Measurements from ENCODE around the gene RAET1G.
"Not testable (repeated sequence)": the region's sequence is repeated elsewhere in the genome, so short reads cannot be mapped to it uniquely, and the experiment has no call there.

Gene RAET1G

DNA sequence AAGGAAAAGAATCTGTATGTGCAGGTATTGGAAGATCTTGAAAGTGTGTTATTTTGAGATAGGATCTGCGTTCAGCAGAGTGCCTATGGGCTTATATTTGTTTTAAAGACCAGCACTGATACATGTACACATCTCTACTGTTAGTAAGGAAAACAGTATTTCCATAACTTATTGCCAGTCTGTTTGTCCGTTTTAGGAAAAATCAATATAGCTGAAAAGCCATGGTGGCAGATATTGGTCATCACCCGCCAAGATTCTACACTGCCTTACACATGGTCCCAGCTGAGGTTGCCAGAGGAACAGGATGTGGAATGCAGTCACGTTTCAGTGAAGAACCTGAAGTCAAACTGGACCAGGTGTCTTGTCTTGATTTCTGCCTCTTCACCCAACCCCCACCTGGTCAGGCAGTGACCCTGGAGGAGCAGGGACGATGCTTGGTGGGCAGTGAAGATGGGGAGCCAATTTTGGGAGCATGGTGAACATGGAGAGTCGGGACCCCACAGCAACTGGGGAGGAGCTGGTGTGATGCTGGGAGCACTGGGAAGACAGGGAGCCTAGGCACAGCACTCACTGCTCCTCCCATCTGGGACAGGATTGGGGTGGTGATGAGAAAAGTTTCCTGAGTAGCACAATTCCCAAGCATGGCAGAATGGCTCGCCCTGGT, 32.9 kb upstream of the RAET1G start:
- DNase-seq (ENCODE audit: low spot score); in situ Hi-C loops (cut with MboI; ENCODE audit: low pct_unique_long_range_greater_than_20kb, low sequenced_read_pairs, unreplicated experiment): not testable (repeated sequence)

DNA sequence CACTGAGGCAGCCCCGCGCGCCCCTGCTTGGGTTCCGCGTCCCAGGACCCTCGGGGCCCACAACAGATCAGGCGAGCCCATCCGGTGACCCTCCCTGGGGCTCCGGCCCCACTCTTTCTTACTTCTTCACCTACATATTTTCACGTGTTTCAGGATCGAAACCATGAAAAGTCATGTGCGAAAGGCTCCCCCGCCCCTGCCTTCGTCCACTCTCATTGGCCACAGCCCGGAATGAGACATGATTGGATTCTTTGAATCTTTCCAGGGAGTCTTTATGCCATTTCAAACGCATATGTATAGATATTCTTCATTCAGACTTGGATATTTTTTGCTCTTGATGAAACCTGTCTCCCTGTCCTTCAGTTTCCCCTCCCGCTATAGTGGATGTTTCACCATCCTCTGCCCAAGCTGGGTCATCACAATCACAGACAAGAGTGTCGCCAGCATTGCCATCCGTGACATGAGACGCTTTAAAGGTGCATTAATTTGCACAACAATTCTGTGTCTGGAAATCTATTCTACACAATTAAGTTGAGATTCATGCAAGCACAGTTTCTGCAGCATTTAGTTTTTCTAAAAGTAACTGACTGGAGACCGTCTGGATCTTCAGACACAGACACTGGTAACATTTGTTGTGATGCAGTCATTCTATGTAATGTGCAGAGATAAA, 32.2 kb upstream of the RAET1G start:
- in situ Hi-C loops (cut with MboI; ENCODE audit: low pct_unique_long_range_greater_than_20kb, low sequenced_read_pairs, unreplicated experiment); DNase-seq (ENCODE audit: low spot score): not testable (repeated sequence)

DNA sequence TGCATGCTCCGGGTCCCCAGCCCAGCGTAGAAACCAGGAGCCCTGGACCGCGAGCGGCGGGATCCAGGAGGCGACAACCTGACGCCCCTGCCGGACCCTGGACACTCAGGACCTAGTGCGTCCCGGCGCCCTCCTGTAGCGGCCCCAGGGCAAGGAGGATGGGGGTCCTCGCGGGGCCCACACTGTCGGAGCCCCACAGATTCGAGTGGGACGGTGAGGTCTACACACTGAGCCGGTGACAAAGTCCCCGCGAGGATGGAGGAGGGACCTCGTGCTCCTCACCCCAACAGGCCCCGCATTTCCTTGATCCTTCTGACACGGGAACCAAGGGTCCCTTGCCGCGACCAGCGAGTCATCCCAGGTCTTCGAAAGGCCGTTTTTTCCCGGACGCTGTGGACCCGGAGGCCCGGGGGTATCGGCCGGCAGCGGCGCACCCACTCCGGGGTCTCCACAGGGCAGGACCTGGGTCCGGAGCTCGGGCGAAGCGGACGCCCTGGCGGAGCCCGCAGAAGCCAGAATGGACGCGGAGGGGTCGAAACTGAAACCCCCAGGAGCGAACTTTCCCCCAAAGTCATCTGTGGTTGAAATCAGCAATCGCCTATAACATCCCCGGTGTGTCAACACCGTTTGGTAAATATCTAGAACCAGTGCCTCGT, 31.5 kb upstream of the RAET1G start:
- DNase-seq (ENCODE audit: low spot score); in situ Hi-C loops (cut with MboI; ENCODE audit: low pct_unique_long_range_greater_than_20kb, low sequenced_read_pairs, unreplicated experiment): not testable (repeated sequence)

- in situ Hi-C loops (cut with MboI; ENCODE audit: low pct_unique_long_range_greater_than_20kb, low sequenced_read_pairs, unreplicated experiment); DNase-seq (ENCODE audit: low spot score): not testable (repeated sequence)
Measured at GRCh38 chr6:149953934-149954327, 31.0 kb upstream of the RAET1G start.

DNA sequence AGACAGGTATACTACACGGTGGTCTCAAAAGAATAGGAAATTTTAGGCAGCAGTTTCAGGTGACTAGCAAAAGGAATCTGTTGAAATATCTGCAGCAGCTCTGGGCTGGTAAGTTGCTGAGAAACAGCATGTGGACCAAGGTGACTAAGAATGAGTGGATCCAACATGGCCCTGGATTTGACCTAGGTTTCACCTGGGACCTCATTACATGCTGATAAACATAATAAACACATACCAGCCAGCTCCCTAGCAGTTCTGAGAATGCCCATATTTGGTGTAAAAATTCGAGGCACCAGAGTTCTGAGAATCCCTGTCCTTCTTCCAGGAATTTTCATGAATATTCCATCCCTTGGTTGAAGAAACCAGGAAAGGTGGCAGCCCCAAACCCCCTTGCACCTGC, 30.5 kb upstream of the RAET1G start:
- DNase-seq (ENCODE audit: low spot score); in situ Hi-C loops (cut with MboI; ENCODE audit: low pct_unique_long_range_greater_than_20kb, low sequenced_read_pairs, unreplicated experiment): not testable (repeated sequence)

DNA sequence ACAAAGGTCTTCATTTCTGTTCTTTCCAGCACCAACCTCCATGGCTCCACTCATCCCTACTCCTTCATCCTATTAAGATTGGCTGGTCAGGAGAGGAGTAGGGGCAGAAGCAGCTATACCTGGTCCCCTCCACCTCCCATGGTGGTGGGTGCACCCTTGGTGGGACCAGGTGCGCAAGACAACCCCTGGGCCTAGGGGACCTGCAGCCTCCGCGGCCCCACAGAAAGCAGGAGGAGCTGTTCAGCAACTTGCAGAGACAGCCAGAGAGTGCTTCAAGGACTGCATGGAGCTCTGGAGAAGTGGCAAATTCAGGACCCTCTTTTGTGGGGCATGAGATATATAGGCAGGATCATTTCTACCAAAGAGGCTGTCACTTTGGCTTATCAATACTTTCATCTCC, 28.7 kb upstream of the RAET1G start:
- no peak for DNase-seq (ENCODE audit: low spot score)
- no peak for TF ChIP-seq CTCF (IDR thresholded peaks at IDR 0.05; ENCODE audit: extremely low read depth, insufficient read depth, missing control alignments)
- in situ Hi-C loops (cut with MboI; ENCODE audit: low pct_unique_long_range_greater_than_20kb, low sequenced_read_pairs, unreplicated experiment), result no loop called here

DNA sequence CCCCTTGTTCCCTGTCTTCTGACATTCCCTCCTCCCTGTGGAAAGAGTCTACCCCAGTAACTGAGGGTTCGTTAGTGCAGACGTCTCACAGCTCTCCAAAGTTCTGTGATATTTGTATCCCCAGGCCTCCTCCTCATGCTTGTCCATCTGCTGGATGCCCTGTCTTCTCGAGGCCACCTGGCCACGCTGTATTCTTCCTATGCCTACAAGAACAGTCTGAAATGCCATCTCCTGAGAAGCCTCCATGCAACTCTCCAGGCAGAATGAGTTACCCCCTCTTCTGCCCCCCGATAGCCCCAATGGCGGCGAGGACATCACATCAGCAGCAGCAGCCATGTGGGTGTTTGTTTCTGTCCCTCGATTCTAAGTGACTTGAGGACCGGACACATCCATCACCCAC, 28.2 kb upstream of the RAET1G start:
- no peak for TF ChIP-seq CTCF (IDR thresholded peaks at IDR 0.05; ENCODE audit: extremely low read depth, insufficient read depth, missing control alignments)
- DNase-seq (ENCODE audit: low spot score), result no peak
- in situ Hi-C loops (cut with MboI; ENCODE audit: low pct_unique_long_range_greater_than_20kb, low sequenced_read_pairs, unreplicated experiment), result no loop called here

DNA sequence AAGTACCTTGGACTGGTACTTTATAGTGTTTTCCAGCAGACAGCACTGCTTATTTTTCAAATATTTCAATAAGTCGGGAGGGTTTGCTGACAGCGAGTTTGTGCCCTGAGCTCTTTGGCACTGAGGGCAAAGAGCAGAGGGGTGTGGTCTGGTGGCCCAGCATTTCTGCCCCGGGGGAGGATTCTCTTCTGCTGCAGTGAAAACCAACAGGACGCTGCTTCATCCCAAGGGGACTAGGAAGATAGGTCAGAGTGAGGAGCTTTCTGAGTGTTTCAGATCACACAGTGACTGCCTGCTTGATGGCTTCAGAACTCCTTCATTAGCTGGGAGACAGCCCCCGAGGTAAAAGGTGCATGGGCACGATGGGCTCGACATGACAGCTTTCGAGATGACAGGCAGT, 27.5 kb upstream of the RAET1G start:
- no peak for TF ChIP-seq CTCF (IDR thresholded peaks at IDR 0.05; ENCODE audit: extremely low read depth, insufficient read depth, missing control alignments)
- in situ Hi-C loops (cut with MboI; ENCODE audit: low pct_unique_long_range_greater_than_20kb, low sequenced_read_pairs, unreplicated experiment), result no loop called here
- DNase-seq (ENCODE audit: low spot score), result no peak

DNA sequence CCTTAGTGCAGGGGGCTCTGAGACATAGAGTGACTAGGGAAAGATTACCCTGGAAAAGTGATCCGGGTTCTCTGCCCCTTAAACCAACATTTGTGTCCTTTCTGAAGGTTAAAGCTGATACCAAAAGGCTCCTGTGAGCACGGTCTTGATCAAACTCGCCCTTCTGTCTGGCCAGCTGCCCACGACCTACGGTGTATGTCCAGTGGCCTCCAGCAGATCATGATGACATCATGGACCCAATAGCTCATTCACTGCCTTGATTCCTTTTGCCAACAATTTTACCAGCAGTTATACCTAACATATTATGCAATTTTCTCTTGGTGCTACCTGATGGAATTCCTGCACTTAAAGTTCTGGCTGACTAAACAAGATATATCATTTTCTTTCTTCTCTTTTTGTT, 25.7 kb upstream of the RAET1G start:
- no peak for DNase-seq (ENCODE audit: low spot score)
- in situ Hi-C loops (cut with MboI; ENCODE audit: low pct_unique_long_range_greater_than_20kb, low sequenced_read_pairs, unreplicated experiment), result loop anchor here (10.0 kb wide), 1 partner anchor 56 kb away; no protein-coding TSS in a partner anchor
- no peak for TF ChIP-seq CTCF (IDR thresholded peaks at IDR 0.05; ENCODE audit: extremely low read depth, insufficient read depth, missing control alignments)
